Endometrial microvascular endothelial cells (primary cell): ENCODE measurements around the gene RNF215. TPM values are rescaled to one million over a fixed set of nuclear protein-coding genes. Genes with fewer than 3 reads are reported as not detected.

Source experiments
- in situ Hi-C: cut with HindIII; loops from 2 replicates; pipeline ENCODE4 v1.10.0; 2017; ENCODE audit warnings: low sequenced_read_pairs, low pct_unique_long_range_greater_than_20kb; ENCODE audit errors: inconsistent ontology term
- total RNA-seq: library from RNA; depleted of rRNA; stranded (reverse); fragments of >200 nt; gene quantifications from one replicate; pipeline ENCODE4 v1.2.3, GENCODE V29; 2015; ENCODE audit errors: inconsistent ontology term

RNF215 gene
- 11.2 TPM for total RNA-seq

DNA sequence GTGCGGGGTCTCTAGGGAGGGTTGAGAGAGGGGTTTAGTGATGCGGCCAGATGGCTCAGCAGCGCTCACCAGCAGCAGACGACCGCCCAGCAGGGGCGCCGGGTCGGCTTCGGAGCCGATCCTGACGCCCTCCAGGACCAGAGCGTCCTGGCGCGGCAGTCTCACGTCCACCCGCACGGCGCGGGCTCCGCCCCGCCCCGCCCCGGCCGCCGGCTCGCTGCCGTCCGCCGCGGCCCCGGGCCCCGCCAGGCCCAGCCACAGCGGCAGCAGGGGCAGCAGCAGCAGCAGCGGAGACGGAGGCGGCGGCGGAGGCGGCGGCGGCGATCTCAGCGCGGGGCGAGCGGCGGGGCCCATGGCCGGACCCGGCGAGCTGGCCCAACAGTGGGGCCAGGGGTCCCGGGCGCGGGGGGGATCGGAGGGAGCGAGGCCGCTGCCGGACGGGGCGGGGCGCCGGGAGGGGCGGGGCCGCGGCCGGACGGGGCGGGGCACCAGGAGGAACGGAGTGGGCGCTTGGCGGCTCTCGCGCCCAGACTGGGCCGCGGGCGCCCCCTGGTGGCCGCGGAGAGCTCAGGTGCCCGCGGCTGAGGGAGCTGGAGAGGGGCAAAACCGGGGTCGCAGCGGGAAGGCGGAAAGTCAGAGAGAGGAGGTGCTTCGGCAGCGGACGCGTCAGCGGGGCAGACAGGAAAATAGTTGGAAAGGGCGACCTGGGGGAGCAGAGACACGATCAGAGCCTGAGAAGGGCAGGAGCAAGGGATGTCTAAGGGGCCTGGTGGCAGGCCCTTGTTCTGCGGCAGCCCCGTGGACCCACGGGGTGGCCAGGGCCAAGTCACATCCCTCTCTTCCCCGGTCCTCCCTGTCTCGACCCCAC lies at the start of gene RNF215:
TSS of gene RNF215 (minus strand) at position 452 of the 868 bp plus-strand sequence. CDS start at position 354, 98 bp downstream.
- in situ Hi-C loops: no loop called here

DNA sequence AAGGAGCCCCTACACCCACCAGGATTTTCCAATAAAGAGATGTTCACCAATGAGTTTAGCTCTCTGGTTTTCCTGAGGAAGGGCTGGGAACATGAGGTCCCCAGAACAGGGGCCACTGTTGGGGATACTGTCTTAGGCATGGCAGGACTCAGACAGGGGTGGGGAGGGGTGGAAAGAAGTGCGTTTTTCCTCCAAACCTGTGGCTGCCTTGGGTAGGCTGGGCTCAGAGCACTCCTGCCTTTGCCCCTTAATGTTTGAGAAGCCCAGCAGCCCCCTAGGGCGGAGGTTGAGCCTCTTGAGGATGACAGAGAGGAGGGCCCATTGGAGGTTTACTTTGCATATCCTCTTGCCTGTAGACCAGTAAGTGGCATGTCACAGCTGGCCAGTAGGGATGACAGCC lies 49.0 kb upstream of the RNF215 start:
- in situ Hi-C loops: loop anchor here (25.0 kb wide), 1 partner anchor 149 kb away; the partner anchor contains the start of gene CASTOR1

DNA sequence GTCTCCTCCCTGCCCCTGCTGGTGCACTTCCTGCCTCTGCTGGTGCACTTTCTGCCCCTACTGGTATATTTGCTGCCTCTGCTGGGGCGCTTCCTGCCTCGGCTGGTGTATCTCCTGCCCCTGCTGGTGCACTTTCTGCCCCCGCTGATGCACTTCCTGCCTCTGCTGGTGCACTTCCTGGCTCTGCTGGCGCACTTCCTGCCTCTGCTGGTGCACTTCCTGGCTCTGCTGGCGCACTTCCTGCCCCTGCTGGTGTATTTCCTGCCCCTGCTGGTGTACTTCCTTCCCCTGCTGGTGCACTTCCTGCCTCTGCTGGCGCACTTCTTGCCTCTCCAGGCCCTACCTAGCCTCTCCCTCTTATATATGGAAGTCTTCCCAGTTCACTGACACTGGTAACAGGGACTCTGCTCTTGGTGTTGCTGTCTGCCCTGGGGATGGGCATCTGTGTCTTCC lies 48.5 kb upstream of the RNF215 start:
- in situ Hi-C loops: loop anchor here (25.0 kb wide), 1 partner anchor 148 kb away; the partner anchor contains the start of gene CASTOR1

DNA sequence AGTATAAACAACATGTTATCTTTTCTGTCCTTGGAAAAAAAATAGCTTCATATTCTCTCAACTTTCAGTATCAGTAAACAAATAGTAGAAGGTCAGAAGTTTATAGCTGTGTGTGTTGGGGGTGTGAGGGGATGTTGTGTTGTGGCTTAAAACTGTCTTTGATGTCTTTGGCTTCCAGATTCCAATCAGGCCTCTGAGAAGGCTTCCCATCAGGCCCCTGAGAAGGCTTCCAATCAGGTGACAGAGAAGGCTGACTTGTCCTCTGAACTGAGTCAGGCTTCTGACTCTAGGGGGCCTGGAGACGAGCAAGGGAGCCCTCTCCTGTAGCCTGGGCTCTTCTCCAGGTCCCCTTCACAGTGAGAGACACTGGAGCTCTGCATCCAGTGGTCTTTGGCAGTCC lies 47.6 kb upstream of the RNF215 start:
- in situ Hi-C loops: loop anchor here (25.0 kb wide), 1 partner anchor 148 kb away; the partner anchor contains the start of gene CASTOR1

DNA sequence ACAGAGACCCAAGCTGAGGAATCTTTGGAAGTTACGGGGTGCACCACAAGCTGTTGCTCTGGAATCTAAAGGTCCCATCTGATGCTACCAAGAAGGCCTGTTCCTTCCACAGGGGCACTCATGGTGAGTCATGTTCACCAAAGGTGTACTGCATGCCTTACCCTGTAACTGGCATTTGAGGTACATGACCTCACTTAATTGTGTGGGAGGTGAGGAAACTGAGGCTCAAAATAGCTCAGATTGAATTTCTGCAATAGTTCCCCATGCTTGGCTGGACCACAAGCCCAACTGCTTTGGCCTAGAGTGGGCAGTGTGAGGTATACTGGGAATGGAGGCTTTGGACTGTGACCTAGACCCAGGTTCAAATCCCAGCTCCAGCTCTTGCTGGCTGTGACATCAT lies 46.6 kb upstream of the RNF215 start:
- in situ Hi-C loops: loop anchor here (25.0 kb wide), 1 partner anchor 146 kb away; the partner anchor contains the start of gene CASTOR1

DNA sequence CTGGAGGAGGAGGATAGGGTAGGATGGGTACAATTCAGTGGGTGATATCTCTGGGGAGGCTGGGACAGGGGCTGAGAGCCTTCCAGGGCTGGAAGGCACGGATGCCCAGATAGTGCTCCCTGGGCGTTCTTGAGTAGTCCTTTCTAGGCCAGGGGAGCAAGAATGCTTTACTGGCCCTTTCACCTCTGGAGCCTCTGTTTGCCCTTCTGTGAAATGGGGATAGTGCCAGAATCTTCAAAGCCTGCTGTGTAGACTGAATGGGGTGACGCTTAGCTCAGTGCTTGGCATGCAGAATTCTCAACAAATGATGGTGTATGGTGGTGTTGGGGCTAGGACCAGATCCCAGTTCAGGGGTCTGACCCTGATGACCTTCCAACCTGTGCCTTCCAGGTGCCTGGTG lies 46.0 kb upstream of the RNF215 start:
- in situ Hi-C loops: loop anchor here (25.0 kb wide), 1 partner anchor 146 kb away; the partner anchor contains the start of gene CASTOR1

DNA sequence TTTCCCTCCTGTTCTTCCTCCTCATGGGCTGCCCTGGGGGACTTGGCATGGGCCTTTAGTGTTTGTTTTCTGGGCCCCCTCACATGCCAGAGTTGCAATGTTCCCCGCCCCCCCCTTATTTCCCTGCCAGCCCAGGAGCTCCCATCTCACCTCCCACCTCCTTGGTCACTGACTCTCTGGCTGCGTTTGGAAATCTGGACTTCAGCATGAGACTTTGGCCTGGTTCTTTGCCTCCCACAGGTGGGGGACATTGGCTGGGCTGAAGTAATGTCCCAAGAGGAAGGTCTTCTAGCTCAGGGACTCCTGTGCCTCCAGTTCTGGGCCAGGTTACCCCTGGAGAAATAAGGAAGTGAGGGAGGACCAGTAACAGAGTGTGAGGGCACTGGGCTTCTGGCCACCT lies 45.3 kb upstream of the RNF215 start:
- in situ Hi-C loops: loop anchor here (25.0 kb wide), 1 partner anchor 145 kb away; the partner anchor contains the start of gene CASTOR1

DNA sequence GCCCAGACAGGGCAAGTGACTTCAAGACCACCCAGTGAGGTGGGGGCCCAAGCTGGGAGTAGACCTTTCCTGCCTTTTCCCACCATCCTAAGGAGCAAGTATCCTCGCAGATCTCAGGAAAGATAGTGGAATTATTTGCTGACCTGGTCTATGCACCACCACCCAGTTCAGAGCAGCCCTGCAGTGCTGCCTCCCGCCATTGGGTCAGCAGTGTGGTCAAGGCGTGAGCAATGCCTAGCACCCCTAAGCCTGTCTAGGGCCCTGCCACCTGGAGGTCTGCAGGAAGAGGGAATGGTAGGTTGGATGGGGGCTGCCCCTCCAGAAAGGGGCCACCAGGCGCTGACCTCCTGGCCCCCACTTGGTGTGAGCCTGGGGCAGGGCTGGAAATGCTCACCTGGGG lies 44.9 kb upstream of the RNF215 start:
- in situ Hi-C loops: loop anchor here (25.0 kb wide), 1 partner anchor 145 kb away; the partner anchor contains the start of gene CASTOR1

DNA sequence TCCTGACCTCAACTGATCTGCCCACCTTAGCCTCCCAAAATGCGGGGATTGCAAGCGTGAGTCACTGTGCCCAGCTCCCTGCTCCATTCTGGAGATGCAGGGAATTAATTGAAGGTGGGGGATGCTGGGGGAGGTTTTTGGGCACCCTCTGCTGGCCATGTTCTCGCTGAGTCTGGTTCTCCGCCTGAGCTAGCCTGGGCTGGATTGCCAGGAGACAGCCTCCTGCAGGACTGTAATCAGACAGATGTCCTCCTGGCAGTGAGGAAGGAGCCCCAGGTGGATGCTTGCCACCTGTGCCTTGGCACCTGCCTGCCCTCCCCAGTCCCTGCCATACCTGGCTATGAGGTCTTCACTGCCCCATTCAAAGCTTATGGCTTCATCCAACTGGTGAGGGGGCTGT lies 43.7 kb upstream of the RNF215 start:
- in situ Hi-C loops: loop anchor here (25.0 kb wide), 1 partner anchor 144 kb away; the partner anchor contains the start of gene CASTOR1

DNA sequence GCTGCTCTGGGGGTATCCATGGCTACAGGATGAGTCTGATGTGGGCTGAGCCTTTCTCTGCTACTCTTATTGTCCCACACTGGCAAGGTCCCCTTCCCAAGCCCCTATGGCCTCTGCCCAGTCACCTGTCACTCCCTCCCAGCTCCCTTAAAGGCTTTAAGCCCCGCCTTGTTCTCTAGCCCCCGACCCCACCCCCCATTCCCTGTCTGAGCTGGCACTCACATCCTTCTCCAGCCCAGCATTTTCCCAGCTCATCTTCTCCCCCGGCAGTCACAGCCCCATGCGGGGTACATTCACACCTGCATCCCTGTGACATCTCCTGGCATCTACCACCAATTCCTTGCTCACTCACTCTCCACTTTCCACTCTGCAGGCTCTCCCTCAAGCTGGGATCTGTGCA lies 42.7 kb upstream of the RNF215 start:
- in situ Hi-C loops: loop anchor here (25.0 kb wide), 1 partner anchor 143 kb away; the partner anchor contains the start of gene CASTOR1

DNA sequence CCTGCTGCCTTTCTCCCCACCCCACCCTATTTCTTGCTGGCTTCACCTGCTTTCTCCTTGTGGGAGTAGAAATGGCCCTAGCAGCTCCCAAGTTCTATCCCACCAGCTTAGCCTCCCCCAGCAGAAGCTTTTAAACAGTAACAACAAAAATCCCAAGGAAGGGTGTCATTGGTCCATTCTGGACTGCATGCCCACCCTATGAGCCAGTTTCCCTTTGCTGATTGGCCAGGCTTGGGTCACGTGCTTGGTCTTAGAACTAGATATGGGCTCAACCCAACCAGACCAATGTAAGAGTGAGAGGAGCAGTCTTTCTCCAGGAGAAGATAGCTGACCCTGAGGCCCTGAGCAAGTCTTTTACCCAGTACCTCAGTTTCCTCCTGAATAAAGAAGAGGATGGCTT lies 40.7 kb upstream of the RNF215 start:
- in situ Hi-C loops: loop anchor here (25.0 kb wide), 1 partner anchor 141 kb away; the partner anchor contains the start of gene CASTOR1

DNA sequence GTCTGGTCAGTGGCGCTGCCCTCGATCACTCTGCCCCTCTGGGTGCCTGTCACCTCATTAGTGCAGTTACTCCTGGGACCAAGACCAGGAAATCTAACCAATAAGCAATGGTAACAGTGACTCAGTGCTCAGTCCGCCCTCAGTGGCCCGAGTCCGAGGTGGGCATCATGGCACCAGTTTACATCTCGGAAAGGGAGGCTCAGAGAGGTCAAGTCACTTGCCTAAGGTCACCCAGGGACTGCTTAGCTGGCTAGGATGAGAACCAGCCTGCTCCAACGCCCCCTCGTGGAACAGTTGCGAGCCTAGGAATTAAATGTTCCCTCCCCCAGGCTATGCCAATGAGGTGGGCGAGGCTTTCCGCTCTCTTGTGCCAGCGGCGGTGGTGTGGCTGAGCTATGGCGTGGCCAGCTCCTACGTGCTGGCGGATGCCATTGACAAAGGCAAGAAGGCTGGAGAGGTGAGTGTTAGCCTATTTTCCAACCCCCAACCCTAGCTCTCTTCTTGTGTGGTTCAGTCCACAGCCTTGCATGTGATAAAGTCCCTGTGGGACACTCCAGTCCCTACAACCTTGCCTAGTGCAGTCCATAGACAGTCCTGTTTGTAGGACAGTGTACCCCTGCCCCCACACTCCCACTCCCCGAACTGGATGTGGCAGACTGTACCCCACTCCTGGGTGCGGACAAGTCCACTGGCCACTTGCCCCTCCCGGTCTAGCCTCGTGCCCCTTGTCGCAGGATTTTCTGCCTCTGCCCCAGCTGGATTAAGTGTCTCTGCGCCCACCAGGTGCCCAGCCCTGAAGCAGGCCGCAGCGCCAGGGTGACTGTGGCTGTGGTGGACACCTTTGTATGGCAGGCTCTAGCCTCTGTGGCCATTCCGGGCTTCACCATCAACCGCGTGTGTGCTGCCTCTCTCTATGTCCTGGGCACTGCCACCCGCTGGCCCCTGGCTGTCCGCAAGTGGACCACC lies 39.5 kb upstream of the RNF215 start:
- in situ Hi-C loops: loop anchor here (25.0 kb wide), 1 partner anchor 139 kb away; the partner anchor contains the start of gene CASTOR1

DNA sequence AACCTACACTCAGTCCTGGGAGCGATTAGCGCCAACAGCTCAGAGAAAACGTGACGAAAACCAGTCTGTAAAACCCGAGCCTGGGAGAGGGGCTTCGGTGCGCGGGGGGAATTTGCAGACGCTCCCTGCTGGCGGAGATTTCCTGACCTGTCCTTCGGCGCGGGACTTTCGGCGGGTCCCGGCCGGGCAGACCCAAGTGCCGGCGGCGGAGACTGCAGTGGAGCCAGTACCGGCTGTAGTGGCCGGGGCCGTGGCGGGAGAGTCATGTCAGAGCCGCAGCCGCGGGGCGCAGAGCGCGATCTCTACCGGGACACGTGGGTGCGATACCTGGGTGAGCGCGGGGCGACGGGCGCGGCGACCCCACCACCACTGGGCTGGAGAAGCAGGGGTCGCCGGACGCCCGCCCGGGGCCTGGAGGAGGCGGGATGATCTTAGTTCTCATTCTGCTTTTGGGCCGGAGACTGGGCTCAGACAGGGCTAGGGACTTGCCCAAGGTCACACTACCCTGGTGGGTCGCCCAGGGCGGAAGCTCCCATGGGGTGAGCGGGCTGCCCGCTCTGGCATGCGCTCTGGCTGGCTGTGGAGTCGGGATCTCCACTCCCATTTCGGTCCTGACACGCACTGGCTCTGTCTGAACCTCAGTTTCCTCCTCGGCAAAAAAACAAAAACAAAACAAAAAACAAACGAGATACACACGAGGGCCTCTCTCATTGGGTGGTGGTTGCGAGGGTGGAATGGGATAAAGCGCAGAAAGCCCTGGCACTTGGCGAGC lies 38.6 kb upstream of the RNF215 start, which contains the start of gene MTFP1:
TSS of gene MTFP1 (plus strand) at position 153 of the 772 bp plus-strand sequence. CDS start at position 265, 112 bp downstream.
- in situ Hi-C loops: loop anchor here (25.0 kb wide), 1 partner anchor 139 kb away; the partner anchor contains the start of gene CASTOR1

DNA sequence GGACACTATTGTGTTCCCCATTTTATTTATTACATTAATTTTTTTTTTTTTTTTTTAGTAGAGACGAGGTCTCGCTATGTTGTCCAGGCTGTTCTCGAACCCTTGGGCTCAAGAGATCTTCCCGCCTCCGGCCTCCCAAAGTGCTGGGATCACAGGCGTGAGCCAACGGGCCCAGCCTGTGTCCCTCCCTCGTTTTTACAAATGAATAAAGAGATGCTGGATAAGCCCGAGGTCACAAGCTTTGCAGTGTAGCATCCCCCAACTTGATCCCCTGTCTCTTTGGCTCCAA lies 38.1 kb upstream of the RNF215 start:
- in situ Hi-C loops: loop anchor here (25.0 kb wide), 1 partner anchor 138 kb away; the partner anchor contains the start of gene CASTOR1

DNA sequence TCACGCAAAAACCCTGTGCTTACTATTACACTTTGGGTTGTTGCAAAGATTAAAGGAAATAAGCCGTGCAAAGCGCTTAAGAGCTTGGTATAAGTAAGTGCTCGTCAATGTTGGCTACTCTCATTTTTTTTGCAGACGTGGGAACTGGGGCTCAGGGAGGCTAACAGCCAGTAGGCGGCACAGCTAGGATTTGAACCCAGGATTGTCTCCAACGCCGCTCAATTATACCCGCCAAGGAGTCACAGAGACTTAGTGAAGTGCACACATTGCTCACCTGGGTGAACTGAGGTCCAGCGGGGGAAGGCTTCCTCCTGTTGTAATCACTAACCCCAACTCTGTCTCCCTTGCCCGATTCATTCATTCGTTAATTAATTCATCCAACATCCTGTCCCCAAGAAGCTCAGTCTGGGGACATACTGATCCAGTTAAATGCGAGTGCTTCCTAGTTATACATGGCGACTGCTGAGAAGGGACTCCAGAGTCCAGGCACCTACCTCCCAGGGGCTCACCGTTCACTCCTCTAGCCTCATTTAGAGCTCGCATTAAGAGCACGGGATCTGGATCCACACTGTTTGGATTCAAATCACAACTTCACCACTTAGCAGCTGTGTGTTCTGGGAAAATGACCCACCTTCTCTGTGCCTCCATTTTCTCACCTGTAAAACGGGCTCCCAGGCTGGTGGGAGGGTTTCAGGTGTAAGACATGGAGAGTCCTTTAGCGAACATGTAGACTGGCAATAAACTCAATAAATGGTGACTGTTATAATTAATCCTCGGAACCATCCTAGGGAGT lies 37.5 kb upstream of the RNF215 start:
- in situ Hi-C loops: loop anchor here (25.0 kb wide), 1 partner anchor 137 kb away; the partner anchor contains the start of gene CASTOR1

DNA sequence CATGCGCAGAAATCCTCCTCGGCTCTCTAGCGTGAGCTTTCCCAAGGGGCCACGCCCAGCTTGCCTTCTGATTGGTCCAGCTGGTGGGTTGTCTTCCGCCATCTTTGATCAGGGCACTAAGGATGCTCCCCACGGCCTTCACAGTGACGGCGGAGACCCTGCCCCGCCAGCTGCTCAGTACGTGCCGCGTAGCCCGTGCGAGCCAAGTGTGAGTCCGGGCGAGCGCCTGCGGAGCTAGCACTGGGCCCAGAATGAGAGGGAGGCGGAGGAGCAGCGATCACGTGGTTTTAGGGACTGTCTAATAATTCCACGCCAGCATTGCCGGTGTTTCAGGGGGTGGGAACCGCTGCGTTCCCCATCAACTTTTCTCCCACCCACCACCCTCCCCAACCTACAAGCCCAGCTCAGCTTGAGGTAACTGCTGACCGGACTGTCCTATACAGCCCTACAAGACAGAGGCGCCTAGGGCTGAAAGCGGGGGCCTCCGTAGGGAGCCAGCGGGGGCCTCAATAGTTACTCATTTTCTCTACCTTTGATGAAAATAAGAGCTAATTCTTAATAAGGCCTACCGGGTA lies 36.8 kb upstream of the RNF215 start:
- in situ Hi-C loops: no loop called here
